LNCaP clone FGC (cell line): Measurements from ENCODE around the gene DOCK4.

Experiments used
- DNase-seq: peaks from one replicate; pipeline ENCODE4 v3.0.0-alpha.2; 2011; ENCODE audit warnings: low read depth
- H3K4me3 ChIP-seq: 2 replicates; pipeline ENCODE4 v1.5.1; 2011; ENCODE audit warnings: mild to moderate bottlenecking, low read depth, low read length, control low read depth
- CTCF ChIP-seq: IDR thresholded peaks from 2 replicates; pipeline ENCODE4 v1.5.1; 2012; ENCODE audit warnings: mild to moderate bottlenecking; ENCODE audit not compliant: control insufficient read depth, insufficient read depth; ENCODE audit errors: extremely low read depth

Gene DOCK4

GRCh38 chr7:112063974-112064373 lies 142.2 kb downstream of the DOCK4 start:
- no peak for DNase-seq
- no peak for TF ChIP-seq CTCF
- H3K4me3 ChIP-seq: no peak overlapping the region

- H3K4me3 ChIP-seq: no peak overlapping the region
- DNase-seq: no peak
- no peak for TF ChIP-seq CTCF
These were observed 145.1 kb downstream of the DOCK4 start for GRCh38 chr7:112061051-112061450.

- DNase-seq: no peak
- no peak for TF ChIP-seq CTCF
- no peak overlapping the region for H3K4me3 ChIP-seq
These were observed 145.6 kb downstream of the DOCK4 start for GRCh38 chr7:112060625-112061024.

- no peak for TF ChIP-seq CTCF
- H3K4me3 ChIP-seq: no peak overlapping the region
- DNase-seq: no peak
These were observed 146.5 kb downstream of the DOCK4 start for GRCh38 chr7:112059675-112060074.

GRCh38 chr7:112058686-112059085 lies 147.5 kb downstream of the DOCK4 start:
- TF ChIP-seq CTCF: no peak
- no peak overlapping the region for H3K4me3 ChIP-seq
- DNase-seq: no peak

GRCh38 chr7:112056409-112056808 lies 149.8 kb downstream of the DOCK4 start:
- DNase-seq: no peak
- H3K4me3 ChIP-seq: no peak overlapping the region
- TF ChIP-seq CTCF: no peak

- no peak for DNase-seq
- no peak for TF ChIP-seq CTCF
- no peak overlapping the region for H3K4me3 ChIP-seq
These were observed 152.5 kb downstream of the DOCK4 start for GRCh38 chr7:112053737-112054069.
